NB4 (cell line): ENCODE data around the gene MPG.

Experiments
- DNase-seq: peaks from one replicate; pipeline ENCODE4 v3.0.0; 2010; ENCODE audit warnings: low read depth
- H3K4me3 ChIP-seq: one replicate; pipeline ENCODE4 v1.5.1; 2011; ENCODE audit warnings: mild to moderate bottlenecking, low read depth, low read length, moderate library complexity
- MYC ChIP-seq: IDR thresholded peaks from 2 replicates; pipeline ENCODE4 v1.6.1; 2011; ENCODE audit warnings: low read depth, low read length
- POLR2A ChIP-seq: IDR thresholded peaks from 2 replicates; pipeline ENCODE4 v1.6.1; 2011; ENCODE audit warnings: mild to moderate bottlenecking; ENCODE audit not compliant: insufficient read length; ENCODE audit errors: extremely low read depth
- TF ChIP-seq, protein P1 (sequence below): IDR thresholded peaks from 2 replicates; pipeline ENCODE4 v1.6.1; 2011; ENCODE audit warnings: low read depth, low read length
- TF ChIP-seq, protein P2 (sequence below): IDR thresholded peaks from one replicate; pipeline ENCODE4 v1.5.1; 2012; ENCODE audit warnings: low read depth, low read length

MPG gene

DNA sequence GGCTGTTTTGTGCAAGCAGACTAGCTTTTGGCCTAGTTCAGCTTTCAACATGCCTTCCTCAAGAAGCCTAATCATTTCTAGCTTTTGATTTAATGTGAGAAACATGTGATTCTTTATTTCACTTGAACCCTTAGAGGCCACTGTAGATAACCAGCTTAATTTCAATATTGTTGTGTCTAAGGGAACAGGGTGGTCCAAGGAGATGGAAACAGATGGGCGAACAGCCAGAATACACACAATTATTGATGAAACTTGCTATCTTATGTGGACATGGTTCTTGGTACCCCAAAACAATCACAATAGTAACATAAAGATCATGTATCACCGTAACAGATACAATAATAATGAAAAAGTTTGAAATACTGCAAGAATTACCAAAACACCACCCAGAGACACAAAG is 55.7 kb downstream of the MPG start:
- no peak for DNase-seq
- H3K4me3 ChIP-seq: no peak overlapping the region
- TF ChIP-seq, protein P1, sequence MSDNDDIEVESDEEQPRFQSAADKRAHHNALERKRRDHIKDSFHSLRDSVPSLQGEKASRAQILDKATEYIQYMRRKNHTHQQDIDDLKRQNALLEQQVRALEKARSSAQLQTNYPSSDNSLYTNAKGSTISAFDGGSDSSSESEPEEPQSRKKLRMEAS: no peak
- TF ChIP-seq MYC (no peak), POLR2A (no peak)
- TF ChIP-seq, protein P2, sequence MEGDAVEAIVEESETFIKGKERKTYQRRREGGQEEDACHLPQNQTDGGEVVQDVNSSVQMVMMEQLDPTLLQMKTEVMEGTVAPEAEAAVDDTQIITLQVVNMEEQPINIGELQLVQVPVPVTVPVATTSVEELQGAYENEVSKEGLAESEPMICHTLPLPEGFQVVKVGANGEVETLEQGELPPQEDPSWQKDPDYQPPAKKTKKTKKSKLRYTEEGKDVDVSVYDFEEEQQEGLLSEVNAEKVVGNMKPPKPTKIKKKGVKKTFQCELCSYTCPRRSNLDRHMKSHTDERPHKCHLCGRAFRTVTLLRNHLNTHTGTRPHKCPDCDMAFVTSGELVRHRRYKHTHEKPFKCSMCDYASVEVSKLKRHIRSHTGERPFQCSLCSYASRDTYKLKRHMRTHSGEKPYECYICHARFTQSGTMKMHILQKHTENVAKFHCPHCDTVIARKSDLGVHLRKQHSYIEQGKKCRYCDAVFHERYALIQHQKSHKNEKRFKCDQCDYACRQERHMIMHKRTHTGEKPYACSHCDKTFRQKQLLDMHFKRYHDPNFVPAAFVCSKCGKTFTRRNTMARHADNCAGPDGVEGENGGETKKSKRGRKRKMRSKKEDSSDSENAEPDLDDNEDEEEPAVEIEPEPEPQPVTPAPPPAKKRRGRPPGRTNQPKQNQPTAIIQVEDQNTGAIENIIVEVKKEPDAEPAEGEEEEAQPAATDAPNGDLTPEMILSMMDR: no peak
